ENCODE results near the gene CDA. TPM values are rescaled to one million over a fixed set of nuclear protein-coding genes. Genes with fewer than 3 reads are reported as not detected.

The CDA gene
- total RNA-seq, 1 donor from 2014 or later = 1.5 TPM

- Mint-ChIP-seq H3K4me1 (ENCODE audit: unreplicated experiment) (peaks cover 4% of the 10 kb centered on the region), H3K4me3 (no peak overlapping the region), H3K36me3 (no peaks in the 10 kb centered on the region), H3K9me3 (no peaks in the 10 kb centered on the region), H3K27me3 (peaks cover 20% of the 10 kb centered on the region), H3K27ac (no peak overlapping the region)
- no peak for TF ChIP-seq CTCF (conservative IDR thresholded peaks at IDR 0.05)
- no peak for DNase-seq (ENCODE audit: extremely low spot score, unreplicated experiment)
These were observed 7.2 kb downstream of the CDA start for GRCh38 chr1:20596106-20596505.

DNA sequence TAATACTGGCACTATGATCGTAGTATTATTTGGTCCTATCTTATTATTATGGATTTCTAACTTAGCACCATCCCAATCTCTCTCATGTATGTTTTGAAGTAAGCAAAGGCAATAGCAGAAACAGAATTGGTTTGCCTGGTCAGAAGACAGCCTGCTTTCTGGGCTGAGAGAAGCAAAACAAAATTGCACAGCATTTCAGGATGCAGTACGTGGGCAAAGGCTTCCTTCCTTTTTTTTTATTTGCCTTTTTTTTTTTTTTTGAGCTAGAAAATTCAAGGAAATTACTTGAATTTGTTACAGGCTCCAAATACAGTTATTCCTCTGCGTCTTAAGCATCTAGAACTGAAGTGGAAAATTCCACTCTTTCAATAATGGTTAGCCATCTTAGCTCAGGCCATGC lies 8.8 kb downstream of the CDA start:
- peaks cover 4% of the 10 kb centered on the region for H3K4me1 Mint-ChIP-seq (ENCODE audit: unreplicated experiment)
- no peak overlapping the region for H3K4me3 Mint-ChIP-seq
- H3K36me3 Mint-ChIP-seq = no peaks in the 10 kb centered on the region
- H3K27me3 Mint-ChIP-seq = peaks cover 9% of the 10 kb centered on the region
- H3K27ac Mint-ChIP-seq = no peak overlapping the region
- no peak for TF ChIP-seq CTCF (conservative IDR thresholded peaks at IDR 0.05)
- DNase-seq (ENCODE audit: extremely low spot score, unreplicated experiment) = no peak
- no peaks in the 10 kb centered on the region for H3K9me3 Mint-ChIP-seq

DNA sequence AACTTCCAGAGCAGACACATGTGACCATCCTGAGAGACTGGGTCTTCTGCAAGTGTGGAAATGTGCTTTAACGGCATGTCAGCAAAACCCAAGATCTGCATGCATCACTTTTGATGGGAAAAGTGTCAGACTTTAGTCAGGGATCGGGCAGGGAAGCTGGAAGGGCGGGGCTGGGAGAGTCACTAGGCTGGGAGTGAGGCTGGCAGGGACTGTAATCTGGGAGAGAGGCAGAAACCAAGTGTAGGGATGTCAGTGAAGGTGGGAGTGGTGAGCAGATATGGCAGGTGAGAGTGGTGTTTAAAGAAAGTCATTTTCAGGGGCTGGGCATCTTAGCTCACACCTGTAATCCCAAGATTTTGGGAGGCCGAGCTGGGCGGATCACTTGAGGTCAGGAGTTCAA lies 11.3 kb downstream of the CDA start:
- H3K27ac Mint-ChIP-seq = no peak overlapping the region
- H3K9me3 Mint-ChIP-seq = peaks cover 7% of the 10 kb centered on the region
- H3K4me3 Mint-ChIP-seq = no peak overlapping the region
- H3K36me3 Mint-ChIP-seq = no peaks in the 10 kb centered on the region
- H3K27me3 Mint-ChIP-seq = peaks cover 12% of the 10 kb centered on the region
- DNase-seq (ENCODE audit: extremely low spot score, unreplicated experiment) = no peak
- H3K4me1 Mint-ChIP-seq (ENCODE audit: unreplicated experiment) = no peaks in the 10 kb centered on the region
- TF ChIP-seq CTCF (conservative IDR thresholded peaks at IDR 0.05) = no peak

GRCh38 chr1:20601129-20601825 lies 12.4 kb downstream of the CDA start:
- no peak for DNase-seq (ENCODE audit: extremely low spot score, unreplicated experiment)
- Mint-ChIP-seq H3K4me3 (no peak overlapping the region), H3K27me3 (peaks cover 9% of the 10 kb centered on the region), H3K27ac (no peak overlapping the region), H3K36me3 (no peaks in the 10 kb centered on the region), H3K9me3 (peaks cover 7% of the 10 kb centered on the region), H3K4me1 (ENCODE audit: unreplicated experiment) (no peaks in the 10 kb centered on the region)
- TF ChIP-seq CTCF (conservative IDR thresholded peaks at IDR 0.05) = no peak

DNA sequence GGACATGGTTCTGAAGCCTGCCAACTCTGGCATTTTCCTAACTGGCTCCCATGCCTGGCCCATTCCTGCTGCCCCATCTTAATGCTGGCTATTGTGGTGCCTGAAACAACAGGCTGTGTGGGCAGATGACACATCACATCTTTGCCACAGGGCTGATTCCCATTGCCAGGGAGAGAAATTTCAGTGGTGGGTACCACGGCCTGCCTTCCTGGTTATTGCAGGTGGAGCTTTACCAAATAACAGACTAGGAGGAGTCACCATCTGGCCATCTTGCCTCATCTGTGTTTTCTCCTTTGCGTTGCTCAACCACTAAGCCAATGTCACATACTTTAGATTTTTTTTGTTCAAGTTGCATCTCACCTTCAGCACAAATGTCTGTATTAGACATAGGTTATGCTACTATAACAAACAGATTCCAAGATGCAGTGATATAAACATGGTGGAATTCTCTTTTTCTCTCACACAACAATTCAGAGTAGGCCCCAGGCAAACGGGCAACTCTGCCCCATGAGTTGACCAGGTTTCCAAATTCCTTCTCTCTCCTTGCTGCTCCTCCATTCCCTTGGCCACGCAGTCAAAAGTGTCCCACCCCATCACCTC lies 14.1 kb downstream of the CDA start:
- Mint-ChIP-seq H3K4me1 (ENCODE audit: unreplicated experiment) (no peaks in the 10 kb centered on the region), H3K9me3 (peaks cover 7% of the 10 kb centered on the region), H3K27ac (no peak overlapping the region), H3K4me3 (no peak overlapping the region), H3K27me3 (peaks cover 16% of the 10 kb centered on the region), H3K36me3 (no peaks in the 10 kb centered on the region)
- no peak for DNase-seq (ENCODE audit: extremely low spot score, unreplicated experiment)
- no peak for TF ChIP-seq CTCF (conservative IDR thresholded peaks at IDR 0.05)

Data from type B pancreatic cell (in vitro differentiated cells).